ENCODE data around the gene MAPK1. TPM values are rescaled to one million over a fixed set of nuclear protein-coding genes. Genes with fewer than 3 reads are reported as not detected.

The MAPK1 gene
- total and polyA plus RNA-seq, 9 of the 15 experiments (the other 6 are each of a cell fraction or from before 2014, with no cell fraction given), result 46.3 to 575 (median 283) TPM

- TF ChIP-seq PBX2 (CRISPR knock-in tag; IDR thresholded peaks at IDR 0.05; ENCODE audit: low read depth) (no peak), PBX2 (tag; conservative IDR thresholded peaks at IDR 0.05; ENCODE audit: low read depth) (no peak), KLF13 (tag; IDR thresholded peaks at IDR 0.05; ENCODE audit: borderline replicate concordance, low read depth) (no peak), GTF2B (IDR thresholded peaks at IDR 0.05; ENCODE audit: extremely low read depth, insufficient read length) (no peak), ZNF146 (CRISPR knock-in tag; IDR thresholded peaks at IDR 0.05; ENCODE audit: unreplicated experiment) (no peak), CEBPG (CRISPR knock-in tag; IDR thresholded peaks at IDR 0.05) (no peak), CEBPG (tag; conservative IDR thresholded peaks at IDR 0.05 in 1 of 2, IDR thresholded peaks at IDR 0.05 in 1 of 2) (no peak), KLF10 (CRISPR knock-in tag; IDR thresholded peaks at IDR 0.05) (no peak), CLOCK (CRISPR knock-in tag; IDR thresholded peaks at IDR 0.05; ENCODE audit: borderline replicate concordance) (no peak), ZNF143 (CRISPR knock-in tag; IDR thresholded peaks at IDR 0.05) (no peak), HMGXB4 (CRISPR knock-in tag; IDR thresholded peaks at IDR 0.05) (peak; percentile 81), ZNF174 (CRISPR knock-in tag; IDR thresholded peaks at IDR 0.05) (no peak), PRPF4 (IDR thresholded peaks at IDR 0.05; ENCODE audit: insufficient read depth, low read depth, low read length, poor library complexity, severe bottlenecking) (no peak), ZNF609 (CRISPR knock-in tag; IDR thresholded peaks at IDR 0.05; ENCODE audit: borderline replicate concordance) (no peak), POLR2H (tag; IDR thresholded peaks at IDR 0.05; ENCODE audit: low read depth) (no peak)
These were observed 65.4 kb downstream of the MAPK1 start (continued) for GRCh38 chr22:21802056-21802455.
